HG03378 (cell line): ENCODE measurements around the gene CD209.
"Not testable (repeated sequence)": the region's sequence is repeated elsewhere in the genome, so short reads cannot be mapped to it uniquely, and the experiment has no call there.

ENCODE experiments used
- ATAC-seq: cut with Tn5 transposase; IDR thresholded peaks from one replicate; pipeline ENCODE4 v1.9.1; 2021; ENCODE audit warnings: mild to moderate bottlenecking, moderate library complexity; ENCODE audit not compliant: unreplicated experiment

Gene CD209, protein sequence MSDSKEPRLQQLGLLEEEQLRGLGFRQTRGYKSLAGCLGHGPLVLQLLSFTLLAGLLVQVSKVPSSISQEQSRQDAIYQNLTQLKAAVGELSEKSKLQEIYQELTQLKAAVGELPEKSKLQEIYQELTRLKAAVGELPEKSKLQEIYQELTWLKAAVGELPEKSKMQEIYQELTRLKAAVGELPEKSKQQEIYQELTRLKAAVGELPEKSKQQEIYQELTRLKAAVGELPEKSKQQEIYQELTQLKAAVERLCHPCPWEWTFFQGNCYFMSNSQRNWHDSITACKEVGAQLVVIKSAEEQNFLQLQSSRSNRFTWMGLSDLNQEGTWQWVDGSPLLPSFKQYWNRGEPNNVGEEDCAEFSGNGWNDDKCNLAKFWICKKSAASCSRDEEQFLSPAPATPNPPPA

DNA sequence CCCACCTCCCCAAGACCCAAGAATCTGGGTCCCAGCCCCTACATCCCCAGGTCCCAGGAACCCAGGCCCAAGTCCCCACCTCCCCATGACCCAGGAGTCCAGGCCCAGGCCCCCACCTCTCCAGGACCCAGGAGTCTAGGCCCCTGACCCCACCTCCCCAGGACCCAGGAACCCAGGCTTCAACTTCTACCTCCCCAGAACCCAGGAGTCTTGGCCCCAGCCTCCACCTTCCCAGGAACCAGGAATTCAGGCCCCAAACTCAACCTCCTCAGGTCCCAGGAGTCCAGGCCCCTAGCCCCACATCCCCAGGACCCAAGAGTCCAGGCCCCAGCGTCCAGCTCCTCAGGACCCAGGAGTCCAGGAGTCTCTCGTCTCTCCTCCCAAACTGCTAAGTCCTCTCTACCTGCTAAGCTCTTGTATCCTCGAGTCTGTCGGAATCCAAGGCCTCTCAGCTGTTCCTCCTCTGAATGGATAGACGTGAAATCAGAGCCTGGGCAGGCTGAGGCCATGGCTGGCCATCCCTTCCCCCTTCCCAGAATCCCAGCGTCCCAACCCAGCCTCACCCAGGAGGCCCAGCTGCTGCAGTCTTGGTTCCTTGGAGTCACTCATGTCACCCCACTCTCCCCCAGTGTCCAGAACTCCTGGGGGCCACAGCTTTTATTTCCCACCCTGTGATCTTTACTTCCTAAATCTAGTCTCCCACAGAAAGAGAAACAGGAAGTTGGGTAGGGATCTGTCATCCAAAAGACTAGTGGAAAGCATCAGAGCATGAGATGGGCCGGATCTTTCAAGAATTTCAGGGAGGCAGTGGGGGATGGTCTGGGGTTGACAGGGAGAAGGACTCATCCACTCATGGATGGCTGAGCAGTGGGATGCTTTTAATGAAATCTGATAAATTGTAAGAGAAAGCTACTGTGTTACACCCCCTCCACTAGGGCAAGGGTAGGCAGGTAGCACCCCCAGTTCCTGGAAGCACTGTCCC, at the start of gene CD209:
TSS of gene CD209 (minus strand) at position 632 of the 982 bp plus-strand sequence. CDS start at position 609, 23 bp downstream.
- ATAC-seq = no peak

DNA sequence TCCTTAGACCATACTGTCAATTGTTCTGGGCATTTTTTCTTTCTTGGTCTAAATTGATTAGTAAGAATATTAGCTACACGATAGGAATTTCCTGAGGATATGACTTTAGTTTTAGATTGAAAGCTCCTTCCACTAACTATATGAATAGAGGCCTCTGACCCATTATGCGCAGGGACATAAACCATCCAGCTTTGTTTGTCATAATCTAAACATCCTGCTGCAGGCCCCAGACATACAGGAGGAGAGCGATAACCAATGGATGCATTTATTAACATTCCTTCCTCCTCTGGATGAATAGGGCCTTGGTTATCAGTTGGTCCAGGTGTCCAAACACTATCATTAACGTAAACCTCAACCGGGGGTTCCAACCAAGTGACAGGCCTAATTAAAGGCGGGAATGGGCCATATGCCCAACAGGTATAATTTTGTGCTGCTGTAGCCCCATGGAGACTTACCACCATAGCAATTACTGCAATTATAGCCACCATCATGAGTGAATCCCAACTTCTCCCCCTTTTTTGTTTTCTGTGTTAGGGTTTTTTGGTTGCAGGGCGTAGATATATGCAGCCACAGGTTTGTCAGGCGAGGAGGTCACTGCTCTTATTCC, 48.3 kb upstream of the CD209 start:
- ATAC-seq = no peak

DNA sequence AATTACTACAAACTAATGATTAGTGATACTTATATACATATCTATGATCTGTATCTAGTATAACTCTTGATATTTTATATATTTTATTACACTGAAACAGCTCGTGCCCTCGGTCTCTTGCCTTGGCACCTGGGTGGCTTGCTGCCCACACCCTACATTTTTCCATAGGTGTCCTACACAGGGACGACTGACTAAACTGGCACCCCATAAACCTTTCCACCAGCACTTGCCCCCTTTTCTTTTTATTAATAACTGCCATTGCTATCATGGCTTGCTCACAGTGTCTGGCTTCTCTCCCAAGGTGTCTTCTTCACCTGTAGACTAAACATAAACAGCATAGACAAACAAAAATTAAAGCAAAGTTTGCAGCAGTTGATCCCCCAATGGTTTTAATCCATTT, 46.2 kb upstream of the CD209 start:
- ATAC-seq = no peak

DNA sequence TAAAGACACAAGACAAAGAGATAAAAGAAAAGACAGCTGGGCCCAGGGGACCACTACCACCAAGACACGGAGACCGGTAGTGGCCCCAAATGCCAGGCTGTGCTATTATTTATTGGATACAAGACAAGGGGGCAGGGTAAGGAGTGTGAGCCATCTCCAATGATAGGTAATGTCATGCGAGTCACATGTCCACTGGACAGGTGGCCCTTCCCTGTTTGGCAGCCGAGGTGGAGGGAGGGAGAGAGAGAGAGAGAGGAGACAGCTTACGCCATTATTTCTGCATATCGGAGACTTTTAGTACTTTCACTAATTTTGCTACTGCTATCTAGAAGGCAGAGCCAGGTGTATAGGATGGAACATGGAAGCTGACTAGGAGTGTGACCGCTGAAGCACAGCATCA, 45.4 kb upstream of the CD209 start:
- ATAC-seq = not testable (repeated sequence)

DNA sequence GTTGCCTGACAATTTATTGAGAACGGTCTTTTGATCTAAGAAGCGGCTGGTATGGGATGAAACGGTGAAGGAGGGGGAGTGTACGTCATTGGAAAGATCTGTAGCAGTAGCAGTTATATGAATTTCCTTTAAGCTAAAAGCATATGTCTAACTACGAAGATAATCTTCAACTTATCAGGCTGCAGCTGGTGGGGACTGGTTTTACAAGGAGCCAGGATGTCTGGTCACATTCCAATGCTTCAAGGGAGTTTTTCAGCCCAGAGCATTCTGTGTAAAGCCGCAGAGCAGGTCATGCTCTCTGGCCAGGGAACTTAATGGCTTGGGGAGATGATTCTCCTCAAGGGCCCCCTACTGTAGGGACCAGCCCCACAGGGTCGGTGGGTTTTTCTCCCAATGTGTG, 44.9 kb upstream of the CD209 start:
- ATAC-seq = no peak

DNA sequence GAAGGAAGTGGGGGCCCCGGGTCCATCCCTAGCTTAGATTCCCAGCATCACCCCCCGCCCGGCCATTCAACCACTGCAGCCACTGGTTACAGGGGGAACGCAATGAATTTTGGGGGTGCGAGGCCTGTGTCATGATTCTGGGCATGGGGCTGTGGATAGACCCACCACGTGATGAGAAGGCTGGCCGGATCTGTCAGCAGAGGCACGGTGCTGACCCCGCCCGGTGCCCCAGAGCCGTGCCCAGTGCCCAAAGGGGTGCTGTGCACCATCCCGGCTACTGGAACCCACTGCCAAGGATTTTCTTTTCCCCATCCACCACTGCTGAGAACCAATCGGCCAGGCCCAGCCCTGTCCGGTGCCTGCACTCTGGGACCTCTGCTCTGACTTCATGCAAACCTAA, 43.1 kb upstream of the CD209 start:
- ATAC-seq = no peak

DNA sequence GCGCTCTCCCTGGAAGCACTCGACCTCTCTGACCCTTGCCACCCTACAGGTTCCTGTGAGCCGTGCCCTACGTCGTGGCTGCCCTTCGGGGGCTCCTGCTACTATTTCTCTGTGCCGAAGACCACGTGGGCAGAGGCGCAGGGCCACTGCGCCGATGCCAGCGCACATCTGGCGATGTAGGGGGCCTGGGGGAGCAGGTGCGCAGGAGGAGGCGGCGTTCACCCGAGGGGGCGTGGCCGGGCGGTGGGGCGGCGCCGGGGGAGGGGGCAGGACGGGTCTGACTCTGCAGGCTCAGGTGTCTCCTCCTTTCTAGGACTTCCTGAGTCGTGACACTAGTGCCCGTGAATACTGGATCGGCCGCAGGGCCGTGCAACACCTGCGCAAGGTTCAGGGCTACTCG, 42.1 kb upstream of the CD209 start:
- no peak for ATAC-seq

DNA sequence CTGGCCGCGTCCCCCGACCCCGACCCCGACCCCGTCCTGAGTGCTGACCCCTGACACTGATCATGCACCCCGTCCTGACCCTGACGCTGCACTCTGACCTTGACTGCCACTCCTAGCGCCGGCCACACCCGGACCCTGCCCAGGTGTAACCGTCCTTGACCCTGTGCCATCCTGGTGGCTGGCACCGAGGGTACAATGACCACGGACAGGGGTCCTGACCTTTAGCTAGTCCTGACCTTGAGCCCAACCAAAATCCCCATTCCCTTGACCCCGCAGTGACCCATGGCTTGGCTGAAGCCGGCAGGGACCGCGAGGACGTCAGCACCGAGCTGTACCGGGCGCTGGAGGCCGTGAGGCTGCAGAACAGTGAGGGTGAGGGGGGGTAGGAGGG, 41.6 kb upstream of the CD209 start:
- ATAC-seq = no peak

DNA sequence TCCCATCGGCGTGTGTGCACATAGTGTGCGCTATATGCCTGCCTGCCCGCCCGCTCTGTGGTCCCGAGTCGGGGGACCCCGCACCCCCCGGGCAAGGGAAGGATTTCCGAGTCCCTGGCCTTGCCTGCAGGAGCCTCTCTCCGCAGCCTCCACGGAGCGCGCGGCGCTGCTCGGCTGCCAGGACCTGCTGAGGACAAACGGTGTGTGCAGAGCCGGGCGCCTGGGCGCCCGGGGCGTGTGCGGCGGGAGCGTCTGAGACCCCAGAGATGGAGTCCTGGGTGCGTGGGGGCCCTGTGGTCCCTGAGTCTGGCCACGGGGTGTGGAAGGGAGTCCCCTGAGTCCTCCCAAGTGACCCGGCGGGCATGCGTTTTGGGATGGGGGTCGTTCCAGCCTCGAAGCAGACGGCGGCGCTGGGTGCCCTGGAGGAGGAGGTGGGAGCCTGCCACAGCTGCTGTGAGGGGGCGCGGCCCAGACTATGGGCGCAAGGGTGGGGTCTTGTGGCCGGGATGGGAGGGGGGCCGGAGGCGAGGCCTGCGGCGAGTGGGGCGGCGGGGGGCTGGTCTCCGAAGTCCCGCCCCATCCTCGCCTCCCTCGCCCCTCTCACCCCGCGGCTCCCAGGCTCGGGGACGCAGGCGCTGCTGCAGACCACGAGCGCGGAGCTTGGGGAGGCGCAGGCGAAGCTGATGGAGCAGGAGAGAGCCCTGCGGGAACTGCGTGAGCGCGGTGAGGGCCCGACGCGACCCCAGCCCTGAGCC, 41.0 kb upstream of the CD209 start:
- ATAC-seq = no peak

DNA sequence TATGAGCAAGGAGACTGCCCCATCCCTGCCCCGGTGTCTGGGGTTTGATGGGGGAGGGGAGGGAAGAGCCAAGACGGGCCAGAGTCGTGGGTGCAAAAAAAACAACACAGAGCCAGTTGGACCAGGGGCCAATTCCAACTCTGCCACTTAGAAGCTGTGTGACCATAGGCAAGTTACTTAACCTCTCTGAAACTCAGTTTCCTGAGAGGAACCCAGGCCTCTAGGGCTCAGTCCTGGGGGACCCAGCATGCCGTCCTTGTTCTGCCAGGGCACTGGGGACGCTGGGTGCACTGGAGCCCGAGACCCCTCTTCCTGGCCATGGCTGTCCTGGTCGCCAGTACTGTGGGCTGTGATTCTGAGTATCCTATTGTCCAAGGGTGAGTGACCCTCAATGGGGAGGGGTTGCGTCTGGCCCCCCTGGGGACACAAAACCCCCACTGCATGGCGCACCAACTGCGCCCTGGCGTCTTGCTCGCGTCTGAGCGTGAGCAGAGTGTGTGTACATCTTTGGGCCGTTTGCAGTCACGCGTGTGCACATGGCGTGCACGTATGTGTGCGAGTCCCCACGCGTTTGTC, 40.4 kb upstream of the CD209 start:
- no peak for ATAC-seq

DNA sequence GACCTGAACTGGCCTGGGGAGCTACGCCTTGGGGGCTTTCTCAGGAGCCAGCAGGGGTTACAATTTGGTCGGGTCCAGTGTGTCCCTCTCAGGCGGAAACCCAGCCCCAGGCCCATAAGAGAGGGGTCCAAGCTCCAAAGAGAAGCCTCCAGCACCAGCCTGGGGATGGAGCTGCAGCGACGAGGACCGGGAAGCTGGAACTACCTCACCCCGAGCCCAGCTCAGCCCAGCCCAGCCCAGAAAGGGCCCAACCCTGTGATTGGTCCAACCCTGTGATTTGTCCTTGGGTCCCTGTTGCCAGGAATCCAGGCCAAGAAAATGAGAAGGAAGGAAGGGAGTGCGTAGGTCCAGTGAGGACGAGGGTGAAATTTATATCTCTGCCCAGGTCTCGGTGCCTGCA, 39.8 kb upstream of the CD209 start:
- ATAC-seq = no peak

DNA sequence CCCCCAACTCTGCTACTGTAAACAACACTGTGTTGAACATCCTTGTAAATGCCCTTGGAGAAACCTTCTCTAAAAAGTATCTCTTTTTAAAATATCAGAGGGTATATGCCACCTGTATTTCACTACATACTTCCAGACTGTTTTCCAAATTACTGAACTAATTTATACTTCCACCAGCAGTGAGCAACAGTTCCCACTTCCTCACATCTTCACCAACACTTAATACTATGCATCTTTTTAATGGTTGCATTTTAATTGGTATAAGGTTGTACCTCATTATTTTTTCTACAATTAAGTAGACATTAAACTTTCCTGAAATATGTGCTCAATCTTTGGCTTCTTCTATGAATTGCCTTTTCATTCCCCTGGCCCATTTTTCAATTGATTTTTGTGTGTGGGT, 37.5 kb upstream of the CD209 start:
- ATAC-seq = no peak

DNA sequence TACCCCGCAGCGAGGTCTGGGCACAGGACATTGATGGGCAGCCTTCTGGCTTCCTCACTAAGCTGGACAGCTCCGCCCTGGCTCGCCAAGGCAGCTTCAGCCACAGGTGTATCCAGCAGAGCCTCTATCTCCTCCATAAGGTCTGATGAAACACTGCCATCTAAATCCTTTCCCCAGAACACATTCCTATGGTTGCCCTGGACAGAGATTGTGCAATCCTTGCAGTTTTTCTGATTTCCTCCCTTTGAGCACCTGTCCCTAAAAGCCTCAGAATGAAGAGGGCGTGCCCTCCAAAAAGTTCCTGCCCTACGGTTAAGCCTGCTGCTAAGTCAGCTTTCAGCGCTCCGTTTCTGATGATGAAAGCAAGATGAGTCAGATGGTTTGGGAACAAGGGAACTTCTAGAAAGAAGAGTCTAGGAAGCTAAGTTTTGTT, 36.7 kb upstream of the CD209 start:
- no peak for ATAC-seq

DNA sequence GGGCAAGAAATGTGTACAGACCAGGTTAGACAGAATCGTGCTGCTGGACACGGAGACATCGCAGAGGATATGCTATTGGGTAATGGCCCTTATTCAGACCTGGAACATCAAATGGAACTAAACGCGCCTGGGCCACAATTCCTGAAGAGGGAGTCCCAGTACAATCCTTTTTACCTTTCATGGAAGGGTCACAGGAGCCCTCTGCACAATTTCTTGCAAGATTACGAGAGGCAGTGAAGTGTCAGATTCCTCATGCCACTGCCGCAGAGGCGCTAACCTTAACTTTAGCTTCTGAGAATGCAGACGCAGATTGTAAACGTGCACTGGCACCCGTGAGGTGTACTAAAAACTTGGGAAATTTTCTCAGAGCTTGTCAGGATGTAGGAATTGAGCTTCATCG, 33.8 kb upstream of the CD209 start:
- ATAC-seq = no peak

DNA sequence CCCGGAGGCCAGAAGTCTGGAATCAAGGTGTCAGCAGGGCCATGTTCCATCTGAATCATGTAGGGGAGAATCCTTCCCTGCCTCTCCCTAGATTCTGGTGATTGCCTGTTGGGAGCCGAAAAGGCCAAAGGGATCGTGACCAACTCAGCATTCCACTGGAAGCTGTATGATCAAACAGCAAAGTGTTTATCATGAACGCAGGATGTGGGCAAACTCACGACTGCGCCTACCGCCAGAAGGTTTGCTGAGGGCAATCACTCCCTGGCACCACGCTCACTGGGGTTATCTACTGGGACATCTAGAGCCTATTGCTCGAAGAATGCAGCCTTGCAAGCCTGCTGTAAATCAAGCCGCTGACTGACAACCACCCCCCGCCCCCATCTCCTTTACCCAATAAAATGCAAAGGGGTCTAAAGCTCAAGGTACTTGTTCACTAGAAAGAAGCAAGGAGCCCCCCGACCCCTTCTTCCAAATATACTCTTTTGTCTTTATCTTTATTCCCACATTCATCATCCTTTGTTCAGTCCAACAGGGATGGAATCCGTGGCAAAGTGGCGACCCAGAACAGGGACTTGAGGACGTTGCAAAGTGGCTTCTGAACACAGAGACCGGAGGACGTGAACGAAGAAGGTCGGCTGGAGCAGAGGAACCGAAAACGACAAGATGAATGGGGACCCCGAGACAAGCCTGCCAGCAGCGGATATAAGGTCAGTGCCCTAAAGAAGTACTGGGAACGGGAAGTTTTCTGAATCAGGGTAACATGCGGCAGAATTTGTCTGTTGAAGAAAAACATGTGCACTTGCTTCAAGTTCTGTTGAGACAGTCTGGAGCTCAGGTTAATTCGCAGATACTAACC, 32.5 kb upstream of the CD209 start:
- ATAC-seq = no peak

DNA sequence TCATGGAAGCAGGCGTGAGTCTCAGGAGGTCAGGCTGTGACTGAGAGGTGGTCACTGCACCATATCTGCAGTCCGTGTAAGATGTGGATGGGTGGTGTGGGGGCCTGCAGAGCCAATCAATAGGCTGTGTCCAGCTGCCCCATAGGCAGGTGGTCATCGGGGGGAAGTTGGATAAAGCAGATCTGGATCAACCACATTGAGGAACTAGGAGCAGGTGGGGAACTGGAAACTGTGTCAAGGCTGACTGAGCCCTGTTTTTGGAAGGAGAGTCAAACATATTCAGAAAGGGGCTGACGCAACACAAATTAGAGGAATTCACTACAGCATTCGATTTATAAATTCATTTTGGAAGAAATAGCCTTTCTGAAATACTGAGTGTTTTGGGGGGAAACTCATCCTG, 30.7 kb upstream of the CD209 start:
- no peak for ATAC-seq

DNA sequence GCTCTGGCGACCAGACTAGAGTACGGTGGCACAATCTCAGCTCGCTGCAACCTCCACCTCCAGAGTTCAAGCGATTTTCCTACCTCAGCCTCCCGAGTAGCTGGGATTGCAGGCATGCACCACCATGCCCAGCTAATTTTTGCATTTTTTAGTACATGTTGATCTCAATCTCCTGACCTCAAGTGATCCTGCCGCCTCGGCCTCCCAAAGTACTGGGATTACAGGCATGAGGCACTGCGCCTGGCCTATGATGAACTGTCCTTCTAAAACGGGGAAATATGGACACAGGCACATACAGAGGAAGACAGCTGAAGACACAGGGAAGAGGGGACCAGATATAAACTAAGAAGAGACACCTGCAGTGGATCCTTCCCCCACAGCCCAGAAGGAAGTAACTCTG, 28.4 kb upstream of the CD209 start:
- ATAC-seq = no peak

DNA sequence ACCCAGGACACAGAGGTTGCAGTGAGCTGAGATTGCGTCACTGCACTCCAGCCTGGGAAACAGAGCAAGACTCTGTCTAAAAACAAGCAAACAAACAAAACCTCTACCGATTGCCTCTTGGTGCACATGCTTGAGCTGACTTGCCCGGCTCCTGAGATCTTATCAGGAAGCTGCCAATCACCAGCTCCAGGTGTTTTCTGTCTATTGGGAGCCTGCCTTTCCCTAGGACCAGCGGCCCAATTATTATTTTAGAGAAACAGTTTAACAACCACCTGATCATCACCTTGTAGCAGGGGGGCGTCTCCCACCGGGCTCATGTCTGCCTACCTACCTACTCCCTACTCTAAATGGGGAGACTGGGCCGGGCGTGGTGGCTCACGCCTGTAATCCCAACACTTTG, 26.5 kb upstream of the CD209 start:
- no peak for ATAC-seq

DNA sequence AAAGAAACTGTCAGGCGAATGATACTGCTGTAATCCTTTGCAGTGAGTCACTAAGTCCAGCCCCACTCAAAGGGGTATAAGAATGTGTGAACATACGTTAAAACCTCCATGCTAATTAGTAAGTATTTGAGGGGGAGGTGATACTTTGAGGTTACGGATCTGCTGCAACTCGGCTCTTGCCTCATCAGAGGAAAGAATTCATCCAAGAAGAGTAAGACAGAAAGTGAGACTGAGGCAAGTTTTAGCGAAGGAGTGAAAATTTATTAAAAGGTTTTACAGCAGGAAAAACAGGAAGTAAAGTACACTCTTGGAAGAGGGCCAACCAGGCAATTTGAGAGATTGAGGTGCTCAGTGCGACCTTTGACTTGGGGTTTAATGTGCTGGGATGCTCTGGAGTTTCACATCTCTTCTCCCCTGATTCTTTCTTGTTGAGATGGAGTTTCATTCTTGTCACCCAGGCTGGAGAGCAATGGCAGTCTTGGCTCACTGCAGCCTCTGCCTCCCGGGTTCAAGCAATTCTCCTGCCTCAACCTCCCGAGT, 25.5 kb upstream of the CD209 start:
- no peak for ATAC-seq
